HUES6 (cell line): ENCODE measurements around the gene CDHR1.
"Not testable (repeated sequence)": the region's sequence is repeated elsewhere in the genome, so short reads cannot be mapped to it uniquely, and the experiment has no call there.

Source experiments
- H3K27ac ChIP-seq: 2 replicates; pipeline ENCODE4 v1.7.0; 2013; ENCODE audit warnings: low read depth, mild to moderate bottlenecking, low read length, inconsistent platforms
- H3K27me3 ChIP-seq: 2 replicates; pipeline ENCODE4 v1.6.1; 2013; ENCODE audit warnings: low read length; ENCODE audit not compliant: control insufficient read depth, insufficient read depth
- H3K36me3 ChIP-seq: 2 replicates; pipeline ENCODE4 v1.6.1; 2013; ENCODE audit warnings: low read length; ENCODE audit not compliant: control insufficient read depth, insufficient read depth
- H3K4me1 ChIP-seq: 2 replicates; pipeline ENCODE4 v1.6.1; 2013; ENCODE audit warnings: low read length; ENCODE audit not compliant: control insufficient read depth, insufficient read depth
- H3K4me3 ChIP-seq: 2 replicates; pipeline ENCODE4 v1.5.1; 2013; ENCODE audit warnings: low read depth, low read length
- H3K9ac ChIP-seq: one replicate; pipeline ENCODE4 v1.6.1; 2013; ENCODE audit warnings: mild to moderate bottlenecking, low read length
- H3K9me3 ChIP-seq: 2 replicates; pipeline ENCODE4 v1.6.1; 2013; ENCODE audit warnings: low read depth, low read length; ENCODE audit not compliant: control insufficient read depth, insufficient read depth

Gene CDHR1

GRCh38 chr10:84194424-84195043 is at the start of gene CDHR1:
Gene CDHR1, plus strand, starts transcription at chr10:84194537. Its CDS starts 224 bp downstream, at chr10:84194761.
- Histone ChIP-seq H3K9ac (no peak within 1 kb of the TSS), H3K4me1 (peaks cover 12% of the 10 kb centered on the region), H3K4me3 (peak within 1 kb of the TSS; percentile 86), H3K27ac (no peak within 1 kb of the TSS), H3K27me3 (peaks cover 76% of the 10 kb centered on the region), H3K9me3 (no peaks in the 10 kb centered on the region), H3K36me3 (peaks cover 2% of the 10 kb centered on the region; the same call in 1 of the 2 replicates)

- Histone ChIP-seq H3K4me3 (no peak overlapping the region), H3K27ac (no peak overlapping the region), H3K27me3 (no peaks in the 10 kb centered on the region), H3K9ac (no peak overlapping the region), H3K36me3 (peaks cover 94% of the 10 kb centered on the region), H3K4me1 (no peaks in the 10 kb centered on the region), H3K9me3 (no peaks in the 10 kb centered on the region)
Observed at GRCh38 chr10:84147347-84147746, 47.0 kb upstream of the CDHR1 start.

GRCh38 chr10:84148006-84148597 is 46.2 kb upstream of the CDHR1 start:
- H3K27ac ChIP-seq, H3K27me3 ChIP-seq, H3K4me3 ChIP-seq, H3K9me3 ChIP-seq, H3K4me1 ChIP-seq, H3K9ac ChIP-seq: not testable (repeated sequence)
- peaks cover 94% of the 10 kb centered on the region for H3K36me3 ChIP-seq

GRCh38 chr10:84149854-84150253 is 44.5 kb upstream of the CDHR1 start:
- no peak overlapping the region for H3K9ac ChIP-seq
- H3K27ac ChIP-seq: no peak overlapping the region
- H3K4me1 ChIP-seq: no peaks in the 10 kb centered on the region
- H3K9me3 ChIP-seq: no peaks in the 10 kb centered on the region
- H3K36me3 ChIP-seq: peaks cover 91% of the 10 kb centered on the region
- no peaks in the 10 kb centered on the region for H3K27me3 ChIP-seq
- no peak overlapping the region for H3K4me3 ChIP-seq

GRCh38 chr10:84152769-84153168 is 41.6 kb upstream of the CDHR1 start:
- Histone ChIP-seq H3K4me1 (no peaks in the 10 kb centered on the region), H3K27ac (no peak overlapping the region), H3K27me3 (no peaks in the 10 kb centered on the region), H3K36me3 (peaks cover 69% of the 10 kb centered on the region), H3K9me3 (no peaks in the 10 kb centered on the region), H3K4me3 (no peak overlapping the region), H3K9ac (no peak overlapping the region)

GRCh38 chr10:84155521-84155920 is 38.8 kb upstream of the CDHR1 start:
- no peak overlapping the region for H3K27ac ChIP-seq
- no peak overlapping the region for H3K9ac ChIP-seq
- H3K4me3 ChIP-seq: no peak overlapping the region
- peaks cover 46% of the 10 kb centered on the region for H3K36me3 ChIP-seq
- peaks cover 13% of the 10 kb centered on the region for H3K4me1 ChIP-seq
- H3K9me3 ChIP-seq: no peaks in the 10 kb centered on the region
- H3K27me3 ChIP-seq: no peaks in the 10 kb centered on the region

GRCh38 chr10:84156009-84156408 is 38.3 kb upstream of the CDHR1 start:
- H3K4me3 ChIP-seq: no peak overlapping the region
- no peaks in the 10 kb centered on the region for H3K9me3 ChIP-seq
- H3K27me3 ChIP-seq: no peaks in the 10 kb centered on the region
- H3K4me1 ChIP-seq: peaks cover 17% of the 10 kb centered on the region
- peaks cover 41% of the 10 kb centered on the region for H3K36me3 ChIP-seq
- no peak overlapping the region for H3K9ac ChIP-seq
- no peak overlapping the region for H3K27ac ChIP-seq

GRCh38 chr10:84156768-84157167 is 37.6 kb upstream of the CDHR1 start:
- Histone ChIP-seq H3K9me3 (no peaks in the 10 kb centered on the region), H3K27me3 (no peaks in the 10 kb centered on the region), H3K4me1 (peaks cover 25% of the 10 kb centered on the region), H3K4me3 (no peak overlapping the region), H3K9ac (no peak overlapping the region), H3K36me3 (peaks cover 34% of the 10 kb centered on the region), H3K27ac (no peak overlapping the region)

- Histone ChIP-seq H3K9ac (no peak overlapping the region), H3K27ac (no peak overlapping the region), H3K4me1 (peaks cover 34% of the 10 kb centered on the region), H3K9me3 (no peaks in the 10 kb centered on the region), H3K4me3 (no peak overlapping the region), H3K36me3 (peaks cover 21% of the 10 kb centered on the region), H3K27me3 (no peaks in the 10 kb centered on the region)
Observed at GRCh38 chr10:84158061-84158460, 36.3 kb upstream of the CDHR1 start.

- H3K9me3 ChIP-seq: no peaks in the 10 kb centered on the region
- peaks cover 16% of the 10 kb centered on the region for H3K36me3 ChIP-seq
- no peak overlapping the region for H3K9ac ChIP-seq
- no peak overlapping the region for H3K27ac ChIP-seq
- H3K4me1 ChIP-seq: peaks cover 39% of the 10 kb centered on the region
- no peak overlapping the region for H3K4me3 ChIP-seq
- no peaks in the 10 kb centered on the region for H3K27me3 ChIP-seq
Observed at GRCh38 chr10:84158550-84158949, 35.8 kb upstream of the CDHR1 start.

GRCh38 chr10:84159076-84159685 is 35.2 kb upstream of the CDHR1 start:
- H3K27me3 ChIP-seq: no peaks in the 10 kb centered on the region
- H3K27ac ChIP-seq: no peak overlapping the region
- peaks cover 10% of the 10 kb centered on the region for H3K36me3 ChIP-seq
- no peaks in the 10 kb centered on the region for H3K9me3 ChIP-seq
- H3K4me3 ChIP-seq: no peak overlapping the region
- H3K9ac ChIP-seq: no peak overlapping the region
- H3K4me1 ChIP-seq: peaks cover 45% of the 10 kb centered on the region
